HEK293 (cell line): Measurements from ENCODE around the gene ANO6.

ENCODE experiments used
- IKZF3 ChIP-seq: fragments of 450-650 bp; IDR thresholded peaks from 2 replicates; pipeline ENCODE4 v1.5.0; 2018; ENCODE audit warnings: missing biosample characterization, mild to moderate bottlenecking, missing genetic modification characterization, moderate library complexity
- KLF10 ChIP-seq: fragments of 450-650 bp; IDR thresholded peaks from 2 replicates; pipeline ENCODE4 v1.5.1; 2018; ENCODE audit warnings: missing biosample characterization, mild to moderate bottlenecking, missing genetic modification characterization
- OSR2 ChIP-seq: fragments of 450-650 bp; formaldehyde crosslinking; IDR thresholded peaks from 2 replicates; pipeline ENCODE4 v1.5.1; 2016; ENCODE audit warnings: missing biosample characterization, missing genetic modification characterization
- PRDM1 ChIP-seq: fragments of 450-650 bp; formaldehyde crosslinking; IDR thresholded peaks from 2 replicates; pipeline ENCODE4; 2016; ENCODE audit warnings: missing biosample characterization, missing genetic modification characterization
- SETDB1 ChIP-seq: IDR thresholded peaks from one replicate; pipeline ENCODE4 v1.6.1; 2017; ENCODE audit warnings: mild to moderate bottlenecking, low read length, moderate library complexity, mixed read lengths; ENCODE audit not compliant: insufficient read length
- SP3 ChIP-seq: fragments of 450-650 bp; formaldehyde crosslinking; IDR thresholded peaks from 2 replicates; pipeline ENCODE4 v1.5.1; 2016; ENCODE audit warnings: missing biosample characterization, missing genetic modification characterization
- ZBTB1 ChIP-seq: fragments of 450-650 bp; formaldehyde crosslinking; IDR thresholded peaks from 2 replicates; pipeline ENCODE4 v1.5.1; 2016; ENCODE audit warnings: missing biosample characterization, missing genetic modification characterization
- ZBTB17 ChIP-seq: fragments of 450-650 bp; formaldehyde crosslinking; IDR thresholded peaks from 2 replicates; pipeline ENCODE4 v1.5.1; 2016; ENCODE audit warnings: missing biosample characterization, missing genetic modification characterization
- ZBTB7A ChIP-seq: fragments of 450-650 bp; formaldehyde crosslinking; IDR thresholded peaks from 2 replicates; pipeline ENCODE4 v1.5.1; 2016; ENCODE audit warnings: low read depth, missing biosample characterization, missing genetic modification characterization
- ZFP37 ChIP-seq: fragments of 450-650 bp; formaldehyde crosslinking; IDR thresholded peaks from 2 replicates; pipeline ENCODE4 v1.5.1; 2016; ENCODE audit warnings: missing biosample characterization, missing genetic modification characterization
- ZNF132 ChIP-seq: fragments of 450-650 bp; formaldehyde crosslinking; IDR thresholded peaks from 2 replicates; pipeline ENCODE4 v1.5.1; 2017; ENCODE audit warnings: missing biosample characterization, missing genetic modification characterization, borderline replicate concordance
- ZNF324 ChIP-seq: fragments of 450-650 bp; formaldehyde crosslinking; IDR thresholded peaks from 2 replicates; pipeline ENCODE4 v1.5.1; 2016; ENCODE audit warnings: missing biosample characterization, missing genetic modification characterization
- ZNF366 ChIP-seq: fragments of 450-650 bp; formaldehyde crosslinking; conservative IDR thresholded peaks from 2 replicates; pipeline ENCODE4 v1.5.1; 2016; ENCODE audit warnings: missing biosample characterization, missing genetic modification characterization
- ZNF521 ChIP-seq: fragments of 450-650 bp; formaldehyde crosslinking; IDR thresholded peaks from 2 replicates; pipeline ENCODE4 v1.5.1; 2017; ENCODE audit warnings: missing biosample characterization, mild to moderate bottlenecking, missing genetic modification characterization
- ZNF654 ChIP-seq: fragments of 450-650 bp; formaldehyde crosslinking; IDR thresholded peaks from 2 replicates; pipeline ENCODE4 v1.5.1; 2016; ENCODE audit warnings: low read depth, missing biosample characterization, missing genetic modification characterization
- ZNF660 ChIP-seq: fragments of 450-650 bp; IDR thresholded peaks from 2 replicates; pipeline ENCODE4 v1.5.1; 2018; ENCODE audit warnings: missing biosample characterization, mild to moderate bottlenecking, missing genetic modification characterization
- ZNF707 ChIP-seq: fragments of 450-650 bp; formaldehyde crosslinking; IDR thresholded peaks from 2 replicates; pipeline ENCODE4 v1.5.1; 2016; ENCODE audit warnings: missing biosample characterization, missing genetic modification characterization
- TF ChIP-seq, protein P1 (sequence below): fragments of 450-650 bp; formaldehyde crosslinking; IDR thresholded peaks from 2 replicates; pipeline ENCODE4 v1.5.1; 2016; ENCODE audit warnings: missing biosample characterization, missing genetic modification characterization
- TF ChIP-seq, protein P2 (sequence below): fragments of 450-650 bp; formaldehyde crosslinking; IDR thresholded peaks from 2 replicates; pipeline ENCODE4 v1.5.1; 2016; ENCODE audit warnings: missing biosample characterization, missing genetic modification characterization
- TF ChIP-seq, protein P3 (sequence below): fragments of 450-650 bp; formaldehyde crosslinking; IDR thresholded peaks from 2 replicates; pipeline ENCODE4 v1.5.1; 2016; ENCODE audit warnings: missing biosample characterization, missing genetic modification characterization
- TF ChIP-seq, protein P4 (sequence below): fragments of 450-650 bp; formaldehyde crosslinking; IDR thresholded peaks from 2 replicates; pipeline ENCODE4 v1.5.1; 2016; ENCODE audit warnings: missing biosample characterization, missing genetic modification characterization, low read depth
- TF ChIP-seq, protein P5 (sequence below): fragments of 450-650 bp; formaldehyde crosslinking; IDR thresholded peaks from 2 replicates; pipeline ENCODE4 v1.5.1; 2016; ENCODE audit warnings: missing biosample characterization, missing genetic modification characterization, borderline replicate concordance
- TF ChIP-seq, protein P6 (sequence below): fragments of 450-650 bp; formaldehyde crosslinking; IDR thresholded peaks from 2 replicates; pipeline ENCODE4 v1.5.1; 2016; ENCODE audit warnings: missing biosample characterization, missing genetic modification characterization

The ANO6 gene

DNA sequence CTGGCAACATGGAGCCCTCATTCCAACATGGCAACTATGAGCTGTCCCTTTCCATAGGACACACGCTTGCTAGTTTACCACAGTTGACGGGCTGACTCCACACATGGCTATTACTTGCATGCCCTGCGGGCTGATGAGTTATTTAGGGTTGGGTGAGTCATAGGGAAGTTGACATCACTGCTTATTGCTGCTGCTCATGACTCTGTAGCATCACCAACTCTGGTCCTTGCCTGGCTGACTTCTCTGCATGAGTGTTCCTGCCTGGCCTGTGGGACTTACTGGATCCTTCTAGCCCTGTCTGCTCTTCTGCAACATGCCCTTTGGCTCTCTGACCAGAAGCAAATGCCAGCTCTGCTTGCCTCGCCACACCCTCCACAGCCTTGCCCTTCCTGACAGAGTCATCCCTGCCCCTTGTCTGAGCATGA, 199.5 kb downstream of the ANO6 start (continued):
- TF ChIP-seq ZNF324 (tag by site-specific recombination) (peak; percentile 93), ZNF132 (tag by site-specific recombination) (no peak), SETDB1 (no peak), OSR2 (tag by site-specific recombination) (no peak), ZBTB7A (tag by site-specific recombination) (no peak), PRDM1 (tag by site-specific recombination) (peak; percentile 59; the same call in 1 of the 2 replicates), ZBTB1 (tag by site-specific recombination) (no peak), ZNF366 (tag by site-specific recombination) (peak; percentile 82), ZFP37 (tag by site-specific recombination) (peak; percentile 97; the same call in 1 of the 2 replicates), ZBTB17 (tag by site-specific recombination) (peak; percentile 79), ZNF707 (tag by site-specific recombination) (no peak), ZNF660 (tag by site-specific recombination) (peak; percentile 92), ZNF654 (0 out of 2 replicates have a peak, but pooled peaks have one; percentile 13), ZNF521 (tag by site-specific recombination) (no peak), KLF10 (no peak), IKZF3 (tag by site-specific recombination) (peak; percentile 26; the same call in 1 of the 2 replicates), SP3 (tag by site-specific recombination) (peak; percentile 37; the same call in 1 of the 2 replicates)
- TF ChIP-seq, protein P1, sequence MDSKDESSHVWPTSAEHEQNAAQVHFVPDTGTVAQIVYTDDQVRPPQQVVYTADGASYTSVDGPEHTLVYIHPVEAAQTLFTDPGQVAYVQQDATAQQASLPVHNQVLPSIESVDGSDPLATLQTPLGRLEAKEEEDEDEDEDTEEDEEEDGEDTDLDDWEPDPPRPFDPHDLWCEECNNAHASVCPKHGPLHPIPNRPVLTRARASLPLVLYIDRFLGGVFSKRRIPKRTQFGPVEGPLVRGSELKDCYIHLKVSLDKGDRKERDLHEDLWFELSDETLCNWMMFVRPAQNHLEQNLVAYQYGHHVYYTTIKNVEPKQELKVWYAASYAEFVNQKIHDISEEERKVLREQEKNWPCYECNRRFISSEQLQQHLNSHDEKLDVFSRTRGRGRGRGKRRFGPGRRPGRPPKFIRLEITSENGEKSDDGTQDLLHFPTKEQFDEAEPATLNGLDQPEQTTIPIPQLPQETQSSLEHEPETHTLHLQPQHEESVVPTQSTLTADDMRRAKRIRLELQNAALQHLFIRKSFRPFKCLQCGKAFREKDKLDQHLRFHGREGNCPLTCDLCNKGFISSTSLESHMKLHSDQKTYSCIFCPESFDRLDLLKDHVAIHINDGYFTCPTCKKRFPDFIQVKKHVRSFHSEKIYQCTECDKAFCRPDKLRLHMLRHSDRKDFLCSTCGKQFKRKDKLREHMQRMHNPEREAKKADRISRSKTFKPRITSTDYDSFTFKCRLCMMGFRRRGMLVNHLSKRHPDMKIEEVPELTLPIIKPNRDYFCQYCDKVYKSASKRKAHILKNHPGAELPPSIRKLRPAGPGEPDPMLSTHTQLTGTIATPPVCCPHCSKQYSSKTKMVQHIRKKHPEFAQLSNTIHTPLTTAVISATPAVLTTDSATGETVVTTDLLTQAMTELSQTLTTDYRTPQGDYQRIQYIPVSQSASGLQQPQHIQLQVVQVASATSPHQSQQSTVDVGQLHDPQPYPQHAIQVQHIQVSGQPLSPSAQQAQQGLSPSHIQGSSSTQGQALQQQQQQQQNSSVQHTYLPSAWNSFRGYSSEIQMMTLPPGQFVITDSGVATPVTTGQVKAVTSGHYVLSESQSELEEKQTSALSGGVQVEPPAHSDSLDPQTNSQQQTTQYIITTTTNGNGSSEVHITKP (tag by site-specific recombination), result peak; percentile 39; the same call in 1 of the 2 replicates
- TF ChIP-seq, protein P2, sequence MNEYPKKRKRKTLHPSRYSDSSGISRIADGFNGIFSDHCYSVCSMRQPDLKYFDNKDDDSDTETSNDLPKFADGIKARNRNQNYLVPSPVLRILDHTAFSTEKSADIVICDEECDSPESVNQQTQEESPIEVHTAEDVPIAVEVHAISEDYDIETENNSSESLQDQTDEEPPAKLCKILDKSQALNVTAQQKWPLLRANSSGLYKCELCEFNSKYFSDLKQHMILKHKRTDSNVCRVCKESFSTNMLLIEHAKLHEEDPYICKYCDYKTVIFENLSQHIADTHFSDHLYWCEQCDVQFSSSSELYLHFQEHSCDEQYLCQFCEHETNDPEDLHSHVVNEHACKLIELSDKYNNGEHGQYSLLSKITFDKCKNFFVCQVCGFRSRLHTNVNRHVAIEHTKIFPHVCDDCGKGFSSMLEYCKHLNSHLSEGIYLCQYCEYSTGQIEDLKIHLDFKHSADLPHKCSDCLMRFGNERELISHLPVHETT (tag by site-specific recombination), result peak; percentile 92
- TF ChIP-seq, protein P3, sequence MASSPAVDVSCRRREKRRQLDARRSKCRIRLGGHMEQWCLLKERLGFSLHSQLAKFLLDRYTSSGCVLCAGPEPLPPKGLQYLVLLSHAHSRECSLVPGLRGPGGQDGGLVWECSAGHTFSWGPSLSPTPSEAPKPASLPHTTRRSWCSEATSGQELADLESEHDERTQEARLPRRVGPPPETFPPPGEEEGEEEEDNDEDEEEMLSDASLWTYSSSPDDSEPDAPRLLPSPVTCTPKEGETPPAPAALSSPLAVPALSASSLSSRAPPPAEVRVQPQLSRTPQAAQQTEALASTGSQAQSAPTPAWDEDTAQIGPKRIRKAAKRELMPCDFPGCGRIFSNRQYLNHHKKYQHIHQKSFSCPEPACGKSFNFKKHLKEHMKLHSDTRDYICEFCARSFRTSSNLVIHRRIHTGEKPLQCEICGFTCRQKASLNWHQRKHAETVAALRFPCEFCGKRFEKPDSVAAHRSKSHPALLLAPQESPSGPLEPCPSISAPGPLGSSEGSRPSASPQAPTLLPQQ, result peak; percentile 83
- TF ChIP-seq, protein P4, sequence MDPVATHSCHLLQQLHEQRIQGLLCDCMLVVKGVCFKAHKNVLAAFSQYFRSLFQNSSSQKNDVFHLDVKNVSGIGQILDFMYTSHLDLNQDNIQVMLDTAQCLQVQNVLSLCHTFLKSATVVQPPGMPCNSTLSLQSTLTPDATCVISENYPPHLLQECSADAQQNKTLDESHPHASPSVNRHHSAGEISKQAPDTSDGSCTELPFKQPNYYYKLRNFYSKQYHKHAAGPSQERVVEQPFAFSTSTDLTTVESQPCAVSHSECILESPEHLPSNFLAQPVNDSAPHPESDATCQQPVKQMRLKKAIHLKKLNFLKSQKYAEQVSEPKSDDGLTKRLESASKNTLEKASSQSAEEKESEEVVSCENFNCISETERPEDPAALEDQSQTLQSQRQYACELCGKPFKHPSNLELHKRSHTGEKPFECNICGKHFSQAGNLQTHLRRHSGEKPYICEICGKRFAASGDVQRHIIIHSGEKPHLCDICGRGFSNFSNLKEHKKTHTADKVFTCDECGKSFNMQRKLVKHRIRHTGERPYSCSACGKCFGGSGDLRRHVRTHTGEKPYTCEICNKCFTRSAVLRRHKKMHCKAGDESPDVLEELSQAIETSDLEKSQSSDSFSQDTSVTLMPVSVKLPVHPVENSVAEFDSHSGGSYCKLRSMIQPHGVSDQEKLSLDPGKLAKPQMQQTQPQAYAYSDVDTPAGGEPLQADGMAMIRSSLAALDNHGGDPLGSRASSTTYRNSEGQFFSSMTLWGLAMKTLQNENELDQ (tag by site-specific recombination), result no peak
- TF ChIP-seq, protein P5, sequence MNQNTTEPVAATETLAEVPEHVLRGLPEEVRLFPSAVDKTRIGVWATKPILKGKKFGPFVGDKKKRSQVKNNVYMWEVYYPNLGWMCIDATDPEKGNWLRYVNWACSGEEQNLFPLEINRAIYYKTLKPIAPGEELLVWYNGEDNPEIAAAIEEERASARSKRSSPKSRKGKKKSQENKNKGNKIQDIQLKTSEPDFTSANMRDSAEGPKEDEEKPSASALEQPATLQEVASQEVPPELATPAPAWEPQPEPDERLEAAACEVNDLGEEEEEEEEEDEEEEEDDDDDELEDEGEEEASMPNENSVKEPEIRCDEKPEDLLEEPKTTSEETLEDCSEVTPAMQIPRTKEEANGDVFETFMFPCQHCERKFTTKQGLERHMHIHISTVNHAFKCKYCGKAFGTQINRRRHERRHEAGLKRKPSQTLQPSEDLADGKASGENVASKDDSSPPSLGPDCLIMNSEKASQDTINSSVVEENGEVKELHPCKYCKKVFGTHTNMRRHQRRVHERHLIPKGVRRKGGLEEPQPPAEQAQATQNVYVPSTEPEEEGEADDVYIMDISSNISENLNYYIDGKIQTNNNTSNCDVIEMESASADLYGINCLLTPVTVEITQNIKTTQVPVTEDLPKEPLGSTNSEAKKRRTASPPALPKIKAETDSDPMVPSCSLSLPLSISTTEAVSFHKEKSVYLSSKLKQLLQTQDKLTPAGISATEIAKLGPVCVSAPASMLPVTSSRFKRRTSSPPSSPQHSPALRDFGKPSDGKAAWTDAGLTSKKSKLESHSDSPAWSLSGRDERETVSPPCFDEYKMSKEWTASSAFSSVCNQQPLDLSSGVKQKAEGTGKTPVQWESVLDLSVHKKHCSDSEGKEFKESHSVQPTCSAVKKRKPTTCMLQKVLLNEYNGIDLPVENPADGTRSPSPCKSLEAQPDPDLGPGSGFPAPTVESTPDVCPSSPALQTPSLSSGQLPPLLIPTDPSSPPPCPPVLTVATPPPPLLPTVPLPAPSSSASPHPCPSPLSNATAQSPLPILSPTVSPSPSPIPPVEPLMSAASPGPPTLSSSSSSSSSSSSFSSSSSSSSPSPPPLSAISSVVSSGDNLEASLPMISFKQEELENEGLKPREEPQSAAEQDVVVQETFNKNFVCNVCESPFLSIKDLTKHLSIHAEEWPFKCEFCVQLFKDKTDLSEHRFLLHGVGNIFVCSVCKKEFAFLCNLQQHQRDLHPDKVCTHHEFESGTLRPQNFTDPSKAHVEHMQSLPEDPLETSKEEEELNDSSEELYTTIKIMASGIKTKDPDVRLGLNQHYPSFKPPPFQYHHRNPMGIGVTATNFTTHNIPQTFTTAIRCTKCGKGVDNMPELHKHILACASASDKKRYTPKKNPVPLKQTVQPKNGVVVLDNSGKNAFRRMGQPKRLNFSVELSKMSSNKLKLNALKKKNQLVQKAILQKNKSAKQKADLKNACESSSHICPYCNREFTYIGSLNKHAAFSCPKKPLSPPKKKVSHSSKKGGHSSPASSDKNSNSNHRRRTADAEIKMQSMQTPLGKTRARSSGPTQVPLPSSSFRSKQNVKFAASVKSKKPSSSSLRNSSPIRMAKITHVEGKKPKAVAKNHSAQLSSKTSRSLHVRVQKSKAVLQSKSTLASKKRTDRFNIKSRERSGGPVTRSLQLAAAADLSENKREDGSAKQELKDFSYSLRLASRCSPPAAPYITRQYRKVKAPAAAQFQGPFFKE (tag by site-specific recombination), result no peak
- TF ChIP-seq, protein P6, sequence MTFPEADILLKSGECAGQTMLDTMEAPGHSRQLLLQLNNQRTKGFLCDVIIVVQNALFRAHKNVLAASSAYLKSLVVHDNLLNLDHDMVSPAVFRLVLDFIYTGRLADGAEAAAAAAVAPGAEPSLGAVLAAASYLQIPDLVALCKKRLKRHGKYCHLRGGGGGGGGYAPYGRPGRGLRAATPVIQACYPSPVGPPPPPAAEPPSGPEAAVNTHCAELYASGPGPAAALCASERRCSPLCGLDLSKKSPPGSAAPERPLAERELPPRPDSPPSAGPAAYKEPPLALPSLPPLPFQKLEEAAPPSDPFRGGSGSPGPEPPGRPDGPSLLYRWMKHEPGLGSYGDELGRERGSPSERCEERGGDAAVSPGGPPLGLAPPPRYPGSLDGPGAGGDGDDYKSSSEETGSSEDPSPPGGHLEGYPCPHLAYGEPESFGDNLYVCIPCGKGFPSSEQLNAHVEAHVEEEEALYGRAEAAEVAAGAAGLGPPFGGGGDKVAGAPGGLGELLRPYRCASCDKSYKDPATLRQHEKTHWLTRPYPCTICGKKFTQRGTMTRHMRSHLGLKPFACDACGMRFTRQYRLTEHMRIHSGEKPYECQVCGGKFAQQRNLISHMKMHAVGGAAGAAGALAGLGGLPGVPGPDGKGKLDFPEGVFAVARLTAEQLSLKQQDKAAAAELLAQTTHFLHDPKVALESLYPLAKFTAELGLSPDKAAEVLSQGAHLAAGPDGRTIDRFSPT, result peak; percentile 94
